KMS-11 (cell line): ENCODE measurements around the gene LRRTM4.

ENCODE experiments used
- H2AFZ ChIP-seq: fragments of 200-600 bp; sonication (generic); 2 replicates; pipeline ENCODE4 v1.6.1; 2016; ENCODE audit warnings: antibody characterized with exemption, mixed run types, low read depth
- H3K27ac ChIP-seq: fragments of 200-600 bp; sonication (generic); 2 replicates; pipeline ENCODE4 v1.6.1; 2016; ENCODE audit warnings: mild to moderate bottlenecking, mixed run types
- H3K27me3 ChIP-seq: fragments of 200-600 bp; sonication (generic); 2 replicates; pipeline ENCODE4 v1.6.1; 2017; ENCODE audit warnings: mild to moderate bottlenecking, low read depth, mixed run types, moderate library complexity; ENCODE audit not compliant: insufficient read depth
- H3K36me3 ChIP-seq: fragments of 200-600 bp; sonication (generic); 2 replicates; pipeline ENCODE4 v1.6.1; 2017; ENCODE audit warnings: mild to moderate bottlenecking, mixed run types; ENCODE audit not compliant: insufficient read depth
- H3K4me1 ChIP-seq: fragments of 200-600 bp; sonication (generic); 2 replicates; pipeline ENCODE4 v1.6.1; 2016; ENCODE audit warnings: mild to moderate bottlenecking, low read depth, mixed run types; ENCODE audit not compliant: poor library complexity, severe bottlenecking
- H3K4me2 ChIP-seq: fragments of 200-600 bp; sonication (generic); 2 replicates; pipeline ENCODE4 v1.7.0; 2016; ENCODE audit warnings: mild to moderate bottlenecking, mixed run types
- H3K4me3 ChIP-seq: fragments of 200-600 bp; sonication (generic); IDR thresholded peaks from 2 replicates; pipeline ENCODE4 v1.6.1; 2017; ENCODE audit warnings: low read depth, low read length, mixed read lengths; ENCODE audit not compliant: insufficient read depth
- H3K79me2 ChIP-seq: fragments of 200-600 bp; sonication (generic); 2 replicates; pipeline ENCODE4 v1.6.1; 2016; ENCODE audit warnings: low read depth, mixed run types; ENCODE audit not compliant: insufficient read depth
- H3K9ac ChIP-seq: fragments of 200-600 bp; sonication (generic); 2 replicates; pipeline ENCODE4 v1.6.1; 2016; ENCODE audit warnings: mild to moderate bottlenecking, mixed run types
- H4K20me1 ChIP-seq: fragments of 200-600 bp; sonication (generic); 2 replicates; pipeline ENCODE4 v1.6.1; 2016; ENCODE audit warnings: mild to moderate bottlenecking, mixed run types; ENCODE audit not compliant: insufficient read depth
- CTCF ChIP-seq: fragments of 200-600 bp; sonication (generic); conservative IDR thresholded peaks from 2 replicates; pipeline ENCODE4 v1.6.1; 2017; ENCODE audit warnings: low read depth, mild to moderate bottlenecking, antibody characterized with exemption, low read length, moderate library complexity, mixed read lengths

The LRRTM4 gene

DNA sequence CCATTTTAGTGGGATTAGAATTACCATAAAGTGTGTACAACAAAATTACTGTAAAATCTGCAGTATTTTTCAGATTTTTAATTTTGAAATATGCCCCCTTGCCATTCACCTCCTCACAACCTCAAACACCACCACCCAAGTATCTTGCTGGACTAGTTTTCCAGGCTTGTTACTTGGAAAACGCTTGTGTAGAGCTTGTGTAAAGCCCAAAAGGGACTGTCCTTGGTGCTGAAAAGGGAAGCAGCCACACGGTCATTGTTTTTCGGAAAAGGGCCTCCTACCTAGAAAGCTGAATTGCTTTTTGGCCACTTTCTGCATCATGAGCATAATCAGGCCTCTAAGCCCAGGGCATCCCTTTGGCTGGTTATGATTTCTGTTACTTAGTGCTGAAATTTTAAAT, 563.4 kb downstream of the LRRTM4 start:
- no peaks in the 10 kb centered on the region for H4K20me1 ChIP-seq
- no peak overlapping the region for H3K9ac ChIP-seq
- no peaks in the 10 kb centered on the region for H3K79me2 ChIP-seq
- no peak overlapping the region for H3K4me3 ChIP-seq
- H2AFZ ChIP-seq = no peak overlapping the region
- no peaks in the 10 kb centered on the region for H3K36me3 ChIP-seq
- H3K4me2 ChIP-seq = no peak overlapping the region
- no peaks in the 10 kb centered on the region for H3K4me1 ChIP-seq
- no peak for TF ChIP-seq CTCF
- H3K27ac ChIP-seq = no peak overlapping the region
- no peaks in the 10 kb centered on the region for H3K27me3 ChIP-seq

DNA sequence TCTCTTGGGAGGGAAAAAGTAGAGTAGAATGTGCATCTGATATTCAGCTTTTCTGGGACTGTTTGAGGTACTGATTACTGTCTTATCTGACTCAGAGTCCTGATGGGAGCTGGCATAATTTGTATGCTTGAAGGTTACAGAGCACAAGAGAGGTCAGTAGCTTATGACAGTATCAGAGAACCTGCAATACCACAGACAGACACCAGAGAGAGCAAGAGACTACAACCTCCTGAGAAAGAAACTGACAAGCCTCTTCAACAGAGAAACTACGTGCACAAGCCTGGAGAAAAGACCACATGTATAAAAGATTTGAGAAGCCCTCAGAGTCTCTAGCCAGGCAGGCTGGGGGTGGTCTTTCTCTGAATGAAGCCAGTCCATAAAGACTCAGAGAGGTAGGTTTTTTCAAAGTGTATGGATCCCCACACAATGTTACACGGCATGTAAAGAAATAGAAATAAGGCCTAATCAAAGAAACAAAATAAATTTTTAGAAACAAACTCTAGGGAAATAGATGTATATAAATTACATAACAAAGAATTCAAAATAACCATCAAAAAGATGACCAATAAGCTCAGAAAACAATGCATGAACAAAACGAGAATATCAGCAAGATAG, 568.3 kb downstream of the LRRTM4 start:
- Histone ChIP-seq H3K79me2 (no peaks in the 10 kb centered on the region), H3K36me3 (no peaks in the 10 kb centered on the region), H3K4me2 (no peak overlapping the region), H2AFZ (no peak overlapping the region), H4K20me1 (no peaks in the 10 kb centered on the region), H3K27me3 (no peaks in the 10 kb centered on the region), H3K9ac (no peak overlapping the region), H3K4me3 (no peak overlapping the region), H3K4me1 (no peaks in the 10 kb centered on the region), H3K27ac (no peak overlapping the region)
- TF ChIP-seq CTCF = peak; percentile 84

DNA sequence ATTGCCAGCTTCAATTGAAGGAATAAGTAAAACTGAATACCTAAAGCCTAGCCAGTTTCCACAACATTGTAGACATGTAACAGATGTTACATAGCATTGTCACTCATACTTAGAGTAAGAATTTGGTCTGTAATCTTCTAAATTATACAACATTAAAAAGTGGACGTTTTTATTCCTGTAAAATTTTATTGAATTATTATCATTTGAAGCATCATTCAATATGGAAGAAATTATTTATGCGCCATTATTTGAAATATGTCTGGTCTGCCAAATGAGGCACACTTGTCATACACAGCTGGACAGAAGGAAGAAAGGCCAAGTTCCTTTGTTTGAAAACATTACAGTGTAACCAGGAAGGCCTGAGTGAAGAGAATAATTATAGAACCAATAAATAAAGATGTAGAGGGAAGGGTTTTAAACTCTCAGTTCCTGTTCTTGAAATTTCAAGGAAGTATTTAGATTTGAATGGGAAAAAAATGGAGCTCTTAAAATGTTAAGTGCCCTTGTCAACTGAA, 575.5 kb downstream of the LRRTM4 start:
- Histone ChIP-seq H3K27ac (no peak overlapping the region), H3K27me3 (no peaks in the 10 kb centered on the region), H3K9ac (no peak overlapping the region), H3K36me3 (no peaks in the 10 kb centered on the region), H3K4me1 (no peaks in the 10 kb centered on the region), H3K79me2 (no peaks in the 10 kb centered on the region), H4K20me1 (no peaks in the 10 kb centered on the region), H2AFZ (no peak overlapping the region), H3K4me2 (no peak overlapping the region), H3K4me3 (no peak overlapping the region)
- TF ChIP-seq CTCF = no peak

DNA sequence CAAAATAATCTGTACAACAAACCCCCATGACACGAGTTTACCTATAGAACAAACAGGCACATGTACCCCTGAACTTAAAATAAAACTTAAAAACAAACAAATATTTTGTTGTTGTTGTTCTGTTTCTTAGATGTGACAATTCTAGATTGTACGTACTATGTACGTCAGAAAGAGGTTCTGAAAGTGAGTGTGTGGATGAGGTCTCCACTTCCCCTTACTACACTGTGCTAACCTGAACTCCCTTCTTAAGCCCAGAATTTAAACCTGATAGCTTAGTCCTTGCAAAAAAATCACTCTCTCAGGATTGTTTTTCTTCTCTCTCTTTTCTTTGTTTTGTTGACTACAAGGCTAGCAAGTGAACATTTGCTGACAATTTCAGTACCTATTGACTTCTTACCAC, 581.6 kb downstream of the LRRTM4 start:
- Histone ChIP-seq H3K4me3 (no peak overlapping the region), H3K4me2 (no peak overlapping the region), H3K27me3 (no peaks in the 10 kb centered on the region), H3K9ac (no peak overlapping the region), H3K4me1 (no peaks in the 10 kb centered on the region), H3K27ac (no peak overlapping the region), H3K79me2 (no peaks in the 10 kb centered on the region), H2AFZ (no peak overlapping the region), H4K20me1 (no peaks in the 10 kb centered on the region), H3K36me3 (no peaks in the 10 kb centered on the region)
- TF ChIP-seq CTCF = no peak
